SU-DHL-6 (cell line): ENCODE results near the gene SIRT5.

Experiments used
- EZH2phosphoT487 ChIP-seq: fragments of 200-600 bp; sonication (generic), shearing (Covaris generic); conservative IDR thresholded peaks from 2 replicates; pipeline ENCODE4 v1.6.1; 2018; ENCODE audit warnings: mild to moderate bottlenecking, antibody characterized with exemption, low read length, moderate library complexity, mixed read lengths
- TF ChIP-seq, protein P1 (sequence below): fragments of 200-600 bp; sonication (generic); IDR thresholded peaks from one replicate; pipeline ENCODE4 v1.5.1; 2017; ENCODE audit warnings: antibody characterized with exemption, mild to moderate bottlenecking, low read length, moderate library complexity; ENCODE audit not compliant: insufficient read depth, poor library complexity, severe bottlenecking

DNA sequence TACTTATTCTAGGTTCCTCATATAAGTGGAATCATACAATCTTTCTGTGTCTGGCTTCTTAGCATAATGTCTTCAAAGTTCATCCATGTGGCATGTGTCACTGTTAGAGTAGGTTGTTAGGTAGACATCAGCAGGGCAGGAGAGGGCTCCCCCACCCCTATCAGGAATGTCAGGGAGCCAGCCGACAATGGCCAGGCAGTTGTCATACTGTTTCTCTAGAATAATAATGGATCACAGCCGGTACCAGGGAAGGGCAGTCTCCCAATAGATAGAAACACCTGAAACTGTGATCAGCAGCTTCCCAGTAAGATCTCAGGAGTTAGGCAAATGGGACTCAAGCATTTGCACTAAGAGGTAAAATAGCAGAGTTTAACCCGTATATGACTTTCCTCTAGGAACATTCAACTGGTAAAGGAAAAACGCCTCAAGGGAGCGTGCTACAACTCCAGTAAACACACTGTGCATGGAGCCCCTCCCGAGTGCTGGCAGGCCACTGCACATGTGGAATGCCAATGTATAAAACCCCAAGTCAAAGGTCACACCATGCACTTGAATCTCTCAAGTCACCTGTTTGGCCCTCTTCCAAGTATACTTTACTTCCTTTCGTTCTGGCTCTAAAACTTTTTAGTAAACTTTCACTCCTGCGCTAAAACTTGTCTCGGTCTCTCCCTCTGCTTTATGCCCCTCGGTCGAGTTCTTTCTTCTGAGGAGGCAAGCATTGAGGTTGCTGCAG is 29.8 kb upstream of the SIRT5 start:
- TF ChIP-seq, protein P1, sequence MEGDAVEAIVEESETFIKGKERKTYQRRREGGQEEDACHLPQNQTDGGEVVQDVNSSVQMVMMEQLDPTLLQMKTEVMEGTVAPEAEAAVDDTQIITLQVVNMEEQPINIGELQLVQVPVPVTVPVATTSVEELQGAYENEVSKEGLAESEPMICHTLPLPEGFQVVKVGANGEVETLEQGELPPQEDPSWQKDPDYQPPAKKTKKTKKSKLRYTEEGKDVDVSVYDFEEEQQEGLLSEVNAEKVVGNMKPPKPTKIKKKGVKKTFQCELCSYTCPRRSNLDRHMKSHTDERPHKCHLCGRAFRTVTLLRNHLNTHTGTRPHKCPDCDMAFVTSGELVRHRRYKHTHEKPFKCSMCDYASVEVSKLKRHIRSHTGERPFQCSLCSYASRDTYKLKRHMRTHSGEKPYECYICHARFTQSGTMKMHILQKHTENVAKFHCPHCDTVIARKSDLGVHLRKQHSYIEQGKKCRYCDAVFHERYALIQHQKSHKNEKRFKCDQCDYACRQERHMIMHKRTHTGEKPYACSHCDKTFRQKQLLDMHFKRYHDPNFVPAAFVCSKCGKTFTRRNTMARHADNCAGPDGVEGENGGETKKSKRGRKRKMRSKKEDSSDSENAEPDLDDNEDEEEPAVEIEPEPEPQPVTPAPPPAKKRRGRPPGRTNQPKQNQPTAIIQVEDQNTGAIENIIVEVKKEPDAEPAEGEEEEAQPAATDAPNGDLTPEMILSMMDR: no peak
- TF ChIP-seq EZH2phosphoT487: no peak
